ENCODE data around the gene TTC28.
A peak's percentile ranks its signal among the peaks of the same experiment; 100 is the strongest.
"Not testable (repeated sequence)": the region's sequence is repeated elsewhere in the genome, so short reads cannot be mapped to it uniquely, and the experiment has no call there.

TTC28 gene

DNA sequence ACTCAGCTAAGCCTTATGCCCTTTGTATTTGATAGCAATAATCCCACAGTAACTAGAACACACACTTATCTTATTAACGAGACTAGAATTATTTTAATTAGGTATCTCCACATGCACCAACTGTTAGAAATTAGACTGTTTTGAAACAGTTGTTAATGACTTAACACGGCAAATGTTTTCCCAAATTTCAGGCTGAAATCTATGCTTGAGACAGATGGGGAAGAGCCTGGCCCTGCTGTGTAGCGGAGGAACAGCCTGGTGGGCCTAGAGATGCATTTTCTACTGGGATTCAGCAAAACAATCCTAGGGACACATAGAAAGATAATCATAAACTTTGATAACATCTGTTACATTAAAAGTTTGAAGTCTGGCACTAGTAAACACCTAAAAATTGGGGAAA lies 273.4 kb downstream of the TTC28 start:
- DNase-seq (ENCODE audit: low read depth) = no peak

DNA sequence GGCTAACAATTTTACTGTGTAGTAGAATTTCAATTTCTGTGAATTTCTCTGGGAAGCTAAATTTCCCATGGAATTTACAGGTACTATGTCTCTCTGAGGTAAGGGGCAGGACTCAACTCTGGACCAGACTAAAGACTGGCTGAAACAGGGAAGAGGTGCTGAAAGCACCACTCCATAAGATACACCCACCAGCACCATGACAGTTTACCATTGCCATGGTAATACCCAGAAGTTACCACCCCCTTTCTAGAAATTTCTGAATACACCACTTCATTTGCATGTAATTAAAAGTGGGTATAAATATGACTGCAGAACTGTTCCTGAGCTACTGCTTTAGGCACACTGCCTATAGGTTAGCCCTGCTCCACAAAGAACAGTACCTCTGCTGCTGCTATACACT lies 274.1 kb downstream of the TTC28 start:
- no peak for DNase-seq (ENCODE audit: low read depth)

DNA sequence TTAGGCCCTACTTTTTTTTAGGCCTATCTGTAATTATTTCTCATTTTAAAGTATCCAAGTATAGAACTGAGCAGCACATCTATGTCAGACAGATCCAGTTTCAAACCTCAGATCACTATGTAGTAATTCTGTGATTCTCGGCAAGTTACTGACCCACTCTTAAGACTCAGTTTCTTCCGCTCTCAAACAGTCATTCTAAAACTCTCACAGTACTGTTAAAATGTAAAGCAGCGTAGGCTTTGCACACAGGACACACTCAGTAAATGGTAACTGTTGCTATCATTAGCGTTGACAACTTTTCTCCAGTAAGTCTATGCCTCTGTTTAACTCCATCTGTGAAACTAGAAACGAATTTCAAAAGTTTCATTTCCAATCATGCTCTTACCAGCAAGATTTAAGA lies 277.1 kb downstream of the TTC28 start:
- DNase-seq (ENCODE audit: low read depth) = no peak

DNA sequence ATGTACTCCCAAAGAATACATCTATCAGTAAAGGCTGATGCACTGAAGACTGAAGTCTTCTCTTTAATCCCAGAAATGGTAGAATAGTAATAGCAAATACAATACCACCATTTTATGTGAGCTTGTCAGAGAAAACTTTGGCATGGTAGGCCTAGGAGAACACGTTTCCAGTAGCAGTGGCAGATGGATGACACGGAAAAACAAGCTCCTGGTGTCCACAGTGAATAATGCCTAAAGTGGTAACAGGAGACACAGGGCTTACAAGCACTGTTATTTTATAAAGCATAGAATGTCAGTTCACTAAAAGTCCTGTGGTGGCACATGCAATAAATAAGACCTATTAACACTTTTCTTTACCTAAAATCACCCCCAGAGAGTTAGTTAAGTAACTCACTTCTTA lies 277.6 kb downstream of the TTC28 start:
- no peak for DNase-seq (ENCODE audit: low read depth)

DNA sequence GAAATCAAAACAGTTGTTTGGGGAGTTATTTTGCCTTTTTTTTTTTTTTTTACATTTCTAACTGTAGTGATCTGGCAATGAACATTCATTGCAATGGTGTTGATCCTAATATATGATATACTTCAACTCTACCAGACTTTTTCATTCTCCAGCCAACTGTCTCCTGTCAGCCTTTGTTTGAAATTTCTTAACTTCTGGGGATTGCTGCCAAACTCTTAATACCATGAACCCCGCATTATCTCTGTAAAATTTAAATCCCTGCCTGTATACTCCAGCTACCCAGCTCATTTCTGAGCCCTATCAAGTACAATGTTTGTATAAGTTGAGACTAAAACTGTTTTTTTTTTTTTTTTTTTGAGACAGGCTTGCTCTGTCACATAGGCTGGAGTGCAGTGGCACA lies 280.7 kb downstream of the TTC28 start:
- no peak for DNase-seq (ENCODE audit: low read depth)

DNA sequence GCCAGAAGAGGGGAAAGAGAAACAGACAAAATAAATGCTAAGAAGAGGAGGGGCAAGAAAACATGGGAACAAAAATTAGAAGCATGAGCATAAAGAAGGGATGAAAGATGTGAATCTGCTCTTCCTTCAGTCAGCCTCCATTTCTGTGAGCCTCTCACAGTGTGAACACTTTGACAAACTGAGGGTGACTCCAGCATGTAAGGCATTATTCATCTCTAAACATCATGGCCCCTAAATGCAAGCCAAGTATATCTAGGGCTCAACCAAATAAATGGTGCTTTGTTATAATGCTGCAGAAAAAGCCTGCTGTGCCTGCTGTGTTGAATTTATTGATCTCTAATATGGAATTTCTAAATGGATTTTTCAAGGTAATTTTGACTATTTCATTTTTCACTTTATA lies 281.3 kb downstream of the TTC28 start:
- no peak for DNase-seq (ENCODE audit: low read depth)

DNA sequence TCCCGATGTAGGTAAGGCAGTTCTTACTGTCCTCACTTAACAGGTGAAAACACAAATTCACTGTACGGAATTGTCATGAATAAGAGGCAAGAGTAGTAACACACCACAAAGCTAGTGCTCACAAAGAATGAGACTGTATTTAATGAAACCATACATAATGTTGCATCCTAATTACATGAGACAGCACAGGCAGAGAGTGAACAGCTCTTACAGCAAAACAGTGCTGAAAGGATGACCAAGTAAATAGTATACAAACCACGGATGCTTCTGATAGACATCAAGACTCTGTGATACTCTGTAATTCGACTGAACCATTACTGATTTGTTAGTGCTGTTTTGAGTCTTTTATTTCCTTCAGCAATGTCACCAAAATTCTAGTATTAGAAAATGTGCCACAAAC lies 282.3 kb downstream of the TTC28 start:
- DNase-seq (ENCODE audit: low read depth) = no peak

DNA sequence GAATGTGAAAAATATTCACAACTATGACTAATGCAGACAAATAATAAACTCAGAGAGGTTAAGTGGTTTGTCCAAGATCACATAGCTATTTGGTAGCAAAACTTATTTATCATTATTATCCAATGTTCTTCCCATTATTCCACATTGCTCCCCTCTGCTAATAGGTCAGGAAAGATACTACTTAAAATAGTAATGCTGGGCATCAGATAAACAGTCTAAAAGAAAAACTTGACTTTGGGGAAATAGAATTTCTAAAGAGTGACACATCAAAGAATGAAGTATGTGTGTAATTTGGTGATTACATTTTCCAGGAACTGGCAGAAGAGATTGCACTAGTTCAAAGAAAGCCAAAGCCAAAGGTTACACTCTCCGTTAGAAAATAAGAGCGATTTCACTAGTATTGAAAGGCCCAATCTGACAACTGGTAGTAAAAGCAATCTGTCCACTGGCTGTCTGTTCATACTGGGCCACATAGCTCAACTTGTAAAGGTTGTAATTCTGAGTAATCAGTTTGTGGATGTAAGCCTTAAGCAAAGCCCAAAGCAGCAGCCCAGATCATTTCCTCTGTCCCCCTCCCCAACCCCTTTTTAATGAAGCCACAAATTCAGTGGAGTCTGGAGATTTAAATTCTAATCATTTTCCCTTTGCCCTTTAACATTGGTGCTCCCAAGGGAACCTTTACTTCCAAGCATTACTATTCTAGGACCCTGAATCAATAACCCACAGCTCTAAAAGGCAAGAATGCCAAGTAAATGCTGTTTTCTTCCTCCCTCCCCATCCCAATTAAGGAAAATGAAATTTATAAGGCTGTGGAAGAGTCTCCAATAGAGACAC lies 283.5 kb downstream of the TTC28 start:
- DNase-seq (ENCODE audit: low read depth) = peak; percentile 39

DNA sequence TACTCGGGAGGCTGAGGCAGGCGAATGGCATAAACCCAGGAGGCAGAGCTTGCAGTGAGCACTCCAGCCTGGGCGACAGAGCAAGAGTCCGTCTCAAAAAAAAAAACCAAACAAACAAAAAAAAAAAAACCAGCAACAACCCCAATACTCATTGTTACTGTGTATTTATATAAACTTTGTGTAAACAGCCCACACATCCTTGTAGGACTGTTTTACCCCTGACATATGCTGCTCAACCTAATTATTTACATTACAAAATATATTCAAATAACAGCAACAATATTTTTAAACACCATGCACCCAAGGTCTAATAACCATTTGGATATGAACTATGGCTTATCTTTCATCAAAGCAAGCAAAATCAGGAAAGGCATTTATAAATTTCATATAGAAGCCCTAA lies 284.1 kb downstream of the TTC28 start:
- no peak for DNase-seq (ENCODE audit: low read depth)

DNA sequence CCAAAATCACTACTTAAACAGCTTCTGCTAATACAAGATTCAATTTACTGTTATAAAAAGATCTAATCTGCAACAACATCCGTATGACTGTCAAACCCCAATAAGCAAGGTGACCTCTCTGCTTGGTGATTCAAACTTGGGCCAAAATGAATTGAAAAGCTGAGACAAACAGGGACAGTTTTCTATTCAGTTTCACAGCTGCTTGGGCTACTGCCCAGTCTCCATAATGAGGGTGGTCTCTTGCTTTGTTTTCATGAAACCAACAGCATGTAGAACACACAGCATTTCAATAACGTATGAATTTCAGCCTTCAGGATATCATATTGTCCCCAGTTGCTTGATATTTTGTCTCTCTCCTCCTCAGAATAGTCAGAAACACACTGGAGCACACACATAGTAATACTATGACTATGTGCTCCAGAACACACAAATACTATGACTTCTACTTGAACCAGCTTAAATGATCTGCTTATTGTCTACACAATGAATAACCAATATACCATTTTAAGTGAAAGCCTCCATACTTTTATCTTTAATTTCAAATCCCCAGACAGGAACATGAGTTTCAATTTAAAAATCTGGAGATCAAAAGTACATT lies 285.0 kb downstream of the TTC28 start:
- DNase-seq (ENCODE audit: low read depth) = no peak

DNA sequence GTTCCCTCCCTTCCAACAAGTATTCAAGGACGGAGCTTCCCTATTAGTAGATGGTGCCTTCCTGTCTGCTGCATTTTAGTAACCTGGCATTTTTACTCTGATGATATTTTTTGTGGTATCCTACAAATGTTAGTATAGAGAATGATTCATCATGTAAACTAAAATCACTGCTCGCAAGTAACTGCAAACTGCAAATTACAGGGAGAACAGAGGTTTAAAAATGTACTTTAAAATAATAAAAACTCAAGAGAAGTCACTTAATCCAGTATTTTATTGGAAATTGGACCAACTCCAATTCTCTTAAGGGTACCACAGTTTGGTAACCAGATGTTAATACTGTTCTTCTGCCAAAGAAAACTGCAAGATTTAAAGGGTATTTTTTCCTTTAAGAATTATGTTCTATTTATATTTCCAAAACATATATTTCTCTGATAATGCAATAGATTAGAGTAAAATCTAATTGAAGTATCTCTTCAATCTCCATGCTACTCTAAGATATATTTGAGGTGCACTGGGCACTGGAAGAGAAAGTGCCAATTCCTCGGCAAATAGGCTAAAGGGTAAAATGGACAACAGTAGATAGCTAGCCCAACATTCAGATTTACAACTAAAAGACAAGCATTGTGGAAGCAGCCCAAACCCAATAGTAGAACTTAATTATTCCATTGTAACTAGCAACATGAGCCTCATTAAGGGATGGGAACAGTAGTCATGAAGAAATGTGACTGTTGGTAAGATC lies 298.0 kb downstream of the TTC28 start:
- DNase-seq (ENCODE audit: low read depth) = peak; percentile 23

DNA sequence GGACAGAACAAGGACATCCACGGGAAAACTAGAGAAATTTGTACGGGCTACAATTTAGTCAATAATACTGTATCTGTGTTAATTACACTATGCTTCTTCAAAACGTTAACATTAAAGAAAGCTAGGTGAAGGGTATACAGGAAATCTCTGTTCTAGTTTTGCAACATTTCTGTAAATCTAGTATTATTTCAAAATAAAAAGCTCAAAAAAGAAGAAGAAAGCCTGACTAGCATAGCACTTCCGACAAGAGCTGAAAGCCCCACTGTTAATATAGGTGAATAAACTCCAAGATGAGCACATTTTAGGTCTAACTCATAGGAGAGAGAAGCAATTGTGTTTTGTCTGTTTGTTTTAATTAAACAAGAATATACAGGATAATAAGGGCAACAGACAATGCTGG lies 299.7 kb downstream of the TTC28 start:
- no peak for DNase-seq (ENCODE audit: low read depth)

DNA sequence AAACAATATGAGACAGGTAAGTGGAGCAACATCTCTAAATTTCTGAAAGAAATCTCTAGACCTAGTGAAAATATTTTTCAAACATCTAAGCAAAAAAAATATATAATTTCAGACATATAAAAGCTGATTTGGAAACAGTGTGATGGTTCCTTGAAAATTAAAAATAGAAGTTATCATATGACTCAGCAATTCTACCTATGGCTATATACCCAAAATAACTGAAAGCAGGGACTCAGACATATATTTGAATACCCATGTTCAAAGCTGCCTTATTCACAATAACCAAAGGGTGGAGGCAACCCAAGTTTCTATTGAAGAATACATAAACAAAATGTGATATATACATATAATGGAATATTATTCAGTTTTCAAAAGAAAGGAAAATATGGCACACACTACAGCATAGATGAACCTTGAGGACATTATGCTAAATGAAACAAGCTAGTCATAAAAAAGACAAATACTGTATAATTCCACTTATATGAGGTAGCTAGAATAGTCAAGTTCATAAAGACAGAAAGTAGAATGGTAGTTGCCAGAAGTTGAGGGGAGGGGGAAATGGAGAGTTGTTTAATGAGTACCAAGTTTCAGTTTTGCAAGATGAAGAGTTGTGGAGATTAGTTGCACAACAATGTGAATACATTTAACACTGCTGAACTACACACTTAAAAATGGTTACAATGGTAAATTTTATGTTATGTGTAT lies 300.4 kb downstream of the TTC28 start:
- DNase-seq (ENCODE audit: low read depth) = peak; percentile 21

DNA sequence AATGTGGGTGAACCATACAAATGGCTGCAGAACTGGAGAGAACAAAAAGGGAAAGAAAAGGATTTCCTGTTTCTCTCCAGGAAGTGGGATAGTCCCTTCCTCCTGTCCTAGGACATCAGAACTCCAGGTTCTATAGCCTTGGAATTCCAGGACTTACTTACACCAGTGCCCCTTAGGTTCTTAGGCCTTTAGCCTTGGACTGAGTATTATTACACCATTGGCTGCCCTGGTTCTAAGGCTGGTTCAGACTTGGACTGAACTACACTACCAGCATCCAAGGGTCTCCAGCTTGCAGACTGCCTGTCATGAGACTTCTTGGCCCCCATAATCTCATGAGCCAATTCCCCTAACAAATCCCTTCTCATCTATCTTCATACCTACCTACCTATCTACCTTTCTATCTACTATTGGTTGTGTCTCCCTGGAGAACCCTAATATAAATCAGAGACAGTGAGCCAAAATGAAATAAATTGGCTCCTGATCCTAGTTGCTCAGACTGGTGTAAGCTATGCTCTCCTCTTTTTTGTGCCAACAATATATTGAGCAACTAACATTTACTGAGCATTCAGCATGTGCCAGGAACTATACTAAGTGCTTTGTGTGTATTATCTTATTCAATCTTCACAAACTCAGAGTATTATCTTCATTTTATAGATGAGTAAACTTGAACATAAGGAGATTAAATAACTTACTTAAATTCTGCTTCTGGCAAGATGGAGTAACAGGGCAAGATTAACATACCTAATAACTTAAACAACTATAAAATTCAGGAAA lies 303.7 kb downstream of the TTC28 start:
- DNase-seq (ENCODE audit: low read depth) = peak; percentile 71

DNA sequence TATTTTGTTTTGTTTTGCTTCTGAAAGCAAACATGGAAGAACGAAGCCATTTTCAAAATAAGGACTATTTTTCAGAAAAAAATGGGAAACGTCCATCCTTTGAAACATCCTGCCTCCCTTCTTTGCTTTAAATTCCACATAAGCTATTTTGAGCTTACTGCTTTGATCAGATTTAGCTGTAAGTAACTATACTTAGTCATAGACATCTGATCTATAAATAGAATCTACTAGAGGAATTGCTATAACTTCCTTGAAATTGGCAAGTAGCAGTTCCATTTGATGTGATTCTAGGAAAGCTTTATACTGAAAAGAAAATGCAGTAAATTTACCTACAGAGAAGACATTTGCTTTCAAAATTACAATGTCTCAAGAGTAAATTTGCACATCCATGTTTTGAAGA lies 305.8 kb downstream of the TTC28 start:
- DNase-seq (ENCODE audit: low read depth) = peak; percentile 10

DNA sequence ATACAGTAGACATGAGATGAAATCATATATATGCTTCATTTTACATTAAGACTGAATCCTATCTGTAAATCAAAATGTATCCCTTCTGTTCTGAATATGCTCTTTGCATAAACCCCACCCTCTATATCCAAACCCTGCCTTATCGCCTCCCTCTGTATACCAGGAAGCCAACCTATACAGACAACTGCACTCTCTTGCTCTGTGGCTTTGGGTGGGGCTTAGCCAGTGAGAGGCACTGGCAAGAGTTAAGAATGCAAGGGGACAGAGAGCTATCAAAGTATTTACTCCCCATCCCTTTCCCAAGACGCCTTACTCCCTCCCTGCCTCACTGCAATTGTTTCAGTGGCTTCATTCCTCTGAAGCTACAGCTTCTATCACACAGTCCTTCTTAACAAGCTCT lies 309.8 kb downstream of the TTC28 start:
- no peak for DNase-seq (ENCODE audit: low read depth)

DNA sequence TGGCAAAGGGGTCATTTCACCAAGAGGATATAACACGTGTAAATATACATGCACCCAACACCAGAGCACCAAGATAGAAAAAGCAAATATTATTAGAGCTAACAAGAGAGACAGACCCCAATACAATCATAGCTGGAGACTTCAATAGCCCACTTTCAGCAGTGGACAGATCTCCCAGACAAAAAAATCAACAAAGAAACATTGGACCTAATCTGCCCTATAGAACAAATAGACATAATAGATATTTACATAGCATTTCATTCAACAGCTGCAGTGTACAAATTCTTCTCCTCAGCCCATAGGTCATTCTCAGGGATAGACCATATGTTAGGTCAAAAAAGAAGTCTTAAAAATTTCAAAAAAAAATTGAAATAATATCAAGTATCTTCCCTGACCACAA lies 312.8 kb downstream of the TTC28 start:
- DNase-seq (ENCODE audit: low read depth) = no peak

DNA sequence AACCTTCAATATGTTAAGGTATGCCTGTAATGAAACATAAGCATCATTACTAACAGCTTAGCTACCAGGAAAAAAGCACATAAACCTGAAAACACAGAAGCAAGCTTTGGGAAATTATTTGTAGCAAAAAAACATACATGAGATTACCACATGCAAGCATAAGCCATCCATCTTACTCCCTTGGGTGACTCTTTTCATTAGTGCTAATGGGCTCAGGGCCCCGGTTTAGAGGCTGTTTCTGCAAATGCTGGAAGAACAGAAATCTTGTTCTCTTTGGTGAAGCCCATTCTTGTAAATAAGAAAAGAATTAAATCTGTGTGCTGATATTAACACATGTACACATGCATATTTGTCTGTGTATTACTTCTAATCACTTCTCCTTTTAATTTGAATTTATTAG lies 314.3 kb downstream of the TTC28 start:
- no peak for DNase-seq (ENCODE audit: low read depth)

DNA sequence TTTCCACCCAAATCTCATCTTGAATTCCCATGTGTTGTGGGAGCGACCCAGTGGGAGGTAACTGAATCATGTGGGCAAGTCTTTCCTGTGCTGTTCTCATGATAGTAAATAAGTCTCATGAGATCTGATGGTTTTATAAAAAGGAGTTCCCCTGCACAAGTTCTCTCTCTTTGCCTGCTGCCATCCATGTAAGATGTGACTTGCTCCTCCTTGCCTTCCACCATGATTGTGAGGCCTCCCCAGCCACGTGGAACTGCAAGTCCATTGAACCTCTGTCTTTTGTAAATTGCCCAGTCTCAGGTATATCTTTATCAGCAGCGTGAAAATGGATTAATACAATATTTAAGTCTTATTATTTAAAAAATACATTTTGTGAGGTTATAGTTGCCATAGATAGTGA lies 315.5 kb downstream of the TTC28 start:
- DNase-seq (ENCODE audit: low read depth) = not testable (repeated sequence)

DNA sequence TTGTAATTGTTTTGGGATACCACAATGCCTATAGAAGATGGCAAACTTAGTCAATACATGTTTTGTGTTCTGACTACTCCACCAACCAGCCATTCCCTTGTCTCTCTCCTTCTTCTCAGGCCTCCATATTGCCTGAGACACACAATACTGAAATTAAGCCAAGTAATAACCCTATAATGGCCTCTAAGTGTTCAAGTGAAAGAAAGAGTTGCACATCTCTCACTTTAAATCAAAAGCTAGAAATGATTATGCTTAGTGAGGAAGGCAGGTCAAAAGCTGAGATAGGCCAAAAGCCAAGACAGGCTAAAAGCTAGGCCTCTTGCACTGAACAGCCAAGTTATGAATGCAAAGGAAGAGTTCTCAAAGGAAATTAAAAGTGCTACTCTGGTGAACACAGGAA lies 318.7 kb downstream of the TTC28 start:
- DNase-seq (ENCODE audit: low read depth) = no peak

DNA sequence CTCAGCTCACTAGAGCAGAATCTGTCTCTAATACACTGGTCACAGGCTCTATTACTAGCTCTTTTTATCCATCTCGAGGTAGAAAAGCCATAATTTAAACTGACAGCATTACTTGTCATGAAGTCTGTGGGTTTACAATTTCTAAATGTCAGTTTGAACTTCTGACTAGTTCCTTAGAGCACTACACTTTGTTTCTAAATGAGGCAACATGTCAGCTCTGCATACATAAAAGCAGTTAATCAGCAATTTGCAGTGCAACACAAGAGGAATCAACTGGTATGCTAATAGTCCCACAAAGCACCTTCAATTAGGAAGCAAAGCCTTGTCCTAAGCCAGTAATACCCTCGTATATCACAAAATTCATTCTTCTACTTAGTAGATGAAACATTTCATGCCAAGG lies 321.3 kb downstream of the TTC28 start:
- DNase-seq (ENCODE audit: low read depth) = no peak

DNA sequence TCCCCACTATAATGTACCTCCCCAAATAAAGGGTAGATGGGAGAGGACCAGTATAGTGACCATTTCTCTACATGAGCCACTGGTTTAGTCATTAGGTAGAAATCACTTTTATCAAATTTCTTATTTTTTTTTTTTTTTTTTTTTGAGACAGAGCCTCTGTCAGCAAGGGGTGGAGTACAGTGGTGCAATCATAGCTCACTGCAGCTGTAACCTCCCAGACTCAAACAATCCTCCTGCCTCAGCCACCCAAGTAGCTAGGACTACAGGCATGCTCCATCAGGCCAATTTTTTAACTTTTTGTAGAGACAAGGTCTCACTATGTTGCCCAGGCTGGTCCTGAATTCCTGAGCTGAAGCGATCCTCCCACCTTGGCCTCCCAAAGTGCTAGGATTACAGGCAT lies 322.4 kb downstream of the TTC28 start:
- DNase-seq (ENCODE audit: low read depth) = no peak

All from fibroblast of gingiva (primary cell).